ENCODE measurements around the gene METAP2. TPM values are rescaled to one million over a fixed set of nuclear protein-coding genes. Genes with fewer than 3 reads are reported as not detected.
"Not testable (repeated sequence)": the region's sequence is repeated elsewhere in the genome, so short reads cannot be mapped to it uniquely, and the experiment has no call there.

The METAP2 gene
- total RNA-seq, 3 donors from 2014 or later (not counting 1 experiment from before 2014, with no cell fraction given), result 45.6 to 56.1 (median 45.8) TPM

- ATAC-seq, result no peak
- Mint-ChIP-seq H3K27me3 (ENCODE audit: low read depth in 2 of 2) (no peaks in the 10 kb centered on the region), H3K27ac (no peak overlapping the region), H3K4me1 (peaks cover 36 to 52% of the 10 kb centered on the region in 2 donors), H3K36me3 (no peaks in the 10 kb centered on the region), H3K4me3 (no peak overlapping the region), H3K9me3 (no peaks in the 10 kb centered on the region)
- intact Hi-C loops (cut with micrococcal nuclease), result no loop called here
- H3K36me3 ChIP-seq (ENCODE audit: control insufficient read depth, insufficient read depth, low read length), result peaks cover 24% of the 10 kb centered on the region
- TF ChIP-seq CTCF (IDR thresholded peaks at IDR 0.05), result no peak
- H3K4me1 ChIP-seq (ENCODE audit: control insufficient read depth, insufficient read depth, low read length), result no peaks in the 10 kb centered on the region
- WGBS (ENCODE audit: insufficient coverage), result 95% methylated on average over 2 of the region's 2 CpGs
- H3K27me3 ChIP-seq (ENCODE audit: control insufficient read depth, insufficient read depth, low read length), result no peaks in the 10 kb centered on the region
- no peaks in the 10 kb centered on the region for H3K9me3 ChIP-seq (ENCODE audit: control insufficient read depth, insufficient read depth, low read length)
- H3K4me3 ChIP-seq (ENCODE audit: low read length), result no peak overlapping the region
- DNase-seq, result no peak
- H3K27ac ChIP-seq (ENCODE audit: low read length), result no peak overlapping the region
Observed at GRCh38 chr12:95480230-95480629, 6.3 kb downstream of the METAP2 start.

GRCh38 chr12:95481072-95481471, 7.1 kb downstream of the METAP2 start:
- Mint-ChIP-seq H3K27ac (peak overlapping the region; percentile 28 to 31), H3K4me3 (no peak overlapping the region), H3K9me3 (no peaks in the 10 kb centered on the region), H3K4me1 (peaks cover 29 to 44% of the 10 kb centered on the region in 2 donors), H3K36me3 (no peaks in the 10 kb centered on the region), H3K27me3 (ENCODE audit: low read depth in 2 of 2) (no peaks in the 10 kb centered on the region)
- Histone ChIP-seq H3K4me3 (ENCODE audit: low read length) (no peak overlapping the region), H3K4me1 (ENCODE audit: control insufficient read depth, insufficient read depth, low read length) (no peaks in the 10 kb centered on the region), H3K9me3 (ENCODE audit: control insufficient read depth, insufficient read depth, low read length) (no peaks in the 10 kb centered on the region), H3K27me3 (ENCODE audit: control insufficient read depth, insufficient read depth, low read length) (no peaks in the 10 kb centered on the region), H3K36me3 (ENCODE audit: control insufficient read depth, insufficient read depth, low read length) (peaks cover 29% of the 10 kb centered on the region), H3K27ac (ENCODE audit: low read length) (no peak overlapping the region)
- WGBS (ENCODE audit: insufficient coverage), result 58% methylated on average over 3 of the region's 3 CpGs
- intact Hi-C loops (cut with micrococcal nuclease), result no loop called here
- DNase-seq, result peak in 1 of 2 donors; percentile 15
- TF ChIP-seq CTCF (IDR thresholded peaks at IDR 0.05), result no peak
- ATAC-seq, result no peak

- H3K4me3 ChIP-seq (ENCODE audit: low read length), result no peak overlapping the region
- H3K27ac ChIP-seq (ENCODE audit: low read length), result no peak overlapping the region
- intact Hi-C loops (cut with micrococcal nuclease), result no loop called here
- H3K4me3 Mint-ChIP-seq, result no peak overlapping the region
- H3K4me1 Mint-ChIP-seq, result peaks cover 28 to 38% of the 10 kb centered on the region in 2 donors
- DNase-seq (no peak), ATAC-seq (no peak)
- TF ChIP-seq CTCF (IDR thresholded peaks at IDR 0.05), result no peak
- H3K27ac Mint-ChIP-seq, result peak overlapping the region in 1 of 2 donors; percentile 31
- H3K27me3 ChIP-seq (ENCODE audit: control insufficient read depth, insufficient read depth, low read length), result no peaks in the 10 kb centered on the region
- no peaks in the 10 kb centered on the region for H3K9me3 ChIP-seq (ENCODE audit: control insufficient read depth, insufficient read depth, low read length)
- H3K36me3 ChIP-seq (ENCODE audit: control insufficient read depth, insufficient read depth, low read length), result peaks cover 35% of the 10 kb centered on the region
- 98% methylated on average over 7 of the region's 7 CpGs for WGBS (ENCODE audit: insufficient coverage)
- no peaks in the 10 kb centered on the region for H3K4me1 ChIP-seq (ENCODE audit: control insufficient read depth, insufficient read depth, low read length)
- no peaks in the 10 kb centered on the region for H3K9me3 Mint-ChIP-seq
- H3K27me3 Mint-ChIP-seq (ENCODE audit: low read depth in 2 of 2), result no peaks in the 10 kb centered on the region
- no peaks in the 10 kb centered on the region for H3K36me3 Mint-ChIP-seq
Observed at GRCh38 chr12:95481888-95482287, 7.9 kb downstream of the METAP2 start.

- H3K27ac Mint-ChIP-seq; H3K9me3 ChIP-seq (ENCODE audit: control insufficient read depth, insufficient read depth, low read length); H3K36me3 Mint-ChIP-seq; H3K27me3 Mint-ChIP-seq (ENCODE audit: low read depth in 2 of 2); H3K27ac ChIP-seq (ENCODE audit: low read length); H3K4me1 ChIP-seq (ENCODE audit: control insufficient read depth, insufficient read depth, low read length); ATAC-seq; DNase-seq; H3K4me3 ChIP-seq (ENCODE audit: low read length); H3K4me3 Mint-ChIP-seq; H3K9me3 Mint-ChIP-seq; H3K27me3 ChIP-seq (ENCODE audit: control insufficient read depth, insufficient read depth, low read length); intact Hi-C loops (cut with micrococcal nuclease): not testable (repeated sequence)
- peaks cover 36% of the 10 kb centered on the region for H3K36me3 ChIP-seq (ENCODE audit: control insufficient read depth, insufficient read depth, low read length)
- H3K4me1 Mint-ChIP-seq, result peaks cover 28 to 38% of the 10 kb centered on the region in 2 donors
- WGBS (ENCODE audit: insufficient coverage), result 97% methylated on average over 5 of the region's 6 CpGs
Observed at GRCh38 chr12:95482564-95482963, 8.6 kb downstream of the METAP2 start.
